HEK293T (cell line): ENCODE data around the gene TUBGCP3.

Source experiments
- CTCF ChIA-PET: fragments of 350-600 bp; formaldehyde crosslinking; extraction: SDS; loops from one replicate; lab custom pipeline; 2021; ENCODE audit warnings: antibody characterized with exemption, inconsistent platforms; lab: Yijun Ruan, JAX
- POLR2A ChIA-PET: fragments of 350-600 bp; formaldehyde crosslinking; extraction: SDS; loops from one replicate; lab custom pipeline; 2020; ENCODE audit warnings: antibody characterized with exemption, inconsistent platforms; lab: Yijun Ruan, JAX
- DNase-seq: peaks from one replicate; pipeline ENCODE4 v3.0.0; 2012; ENCODE audit warnings: mixed read lengths; ENCODE audit errors: extremely low spot score
- ARNT ChIP-seq: fragments of 450-650 bp; IDR thresholded peaks from 2 replicates; pipeline ENCODE4 v1.6.1; 2017; ENCODE audit warnings: mild to moderate bottlenecking
- BHLHE40 ChIP-seq: fragments of 450-650 bp; IDR thresholded peaks from 2 replicates; pipeline ENCODE4 v1.6.1; 2016; ENCODE audit warnings: mild to moderate bottlenecking, moderate library complexity, borderline replicate concordance
- CTBP1 ChIP-seq: fragments of 450-650 bp; IDR thresholded peaks from 2 replicates; pipeline ENCODE4 v1.6.1; 2016; ENCODE audit warnings: borderline replicate concordance
- ELF4 ChIP-seq: fragments of 450-650 bp; IDR thresholded peaks from 2 replicates; pipeline ENCODE4 v1.6.1; 2017; ENCODE audit warnings: antibody characterized with exemption
- FOXA1 ChIP-seq: fragments of 450-650 bp; IDR thresholded peaks from 2 replicates; pipeline ENCODE4 v1.6.1; 2016; ENCODE audit warnings: mild to moderate bottlenecking
- FOXK2 ChIP-seq: fragments of 450-650 bp; IDR thresholded peaks from 2 replicates; pipeline ENCODE4 v1.6.1; 2016; ENCODE audit warnings: mild to moderate bottlenecking
- FOXM1 ChIP-seq: fragments of 450-650 bp; IDR thresholded peaks from 2 replicates; pipeline ENCODE4 v1.6.1; 2017; ENCODE audit warnings: mild to moderate bottlenecking, borderline replicate concordance
- HDGF ChIP-seq: fragments of 450-650 bp; IDR thresholded peaks from 2 replicates; pipeline ENCODE4 v1.6.1; 2017; ENCODE audit warnings: antibody characterized with exemption, borderline replicate concordance
- L3MBTL2 ChIP-seq: fragments of 450-650 bp; conservative IDR thresholded peaks from 2 replicates; pipeline ENCODE4 v1.6.1; 2016; ENCODE audit warnings: mild to moderate bottlenecking
- LEF1 ChIP-seq: fragments of 450-650 bp; IDR thresholded peaks from 2 replicates; pipeline ENCODE4 v1.6.1; 2017; ENCODE audit warnings: mild to moderate bottlenecking, borderline replicate concordance
- NFRKB ChIP-seq: fragments of 450-650 bp; IDR thresholded peaks from 2 replicates; pipeline ENCODE4 v1.6.1; 2016; ENCODE audit warnings: mild to moderate bottlenecking, moderate library complexity
- PKNOX1 ChIP-seq: fragments of 450-650 bp; IDR thresholded peaks from 2 replicates; pipeline ENCODE4 v1.6.1; 2016
- SP1 ChIP-seq: fragments of 450-650 bp; IDR thresholded peaks from 2 replicates; pipeline ENCODE4 v1.6.1; 2017
- SUZ12 ChIP-seq: fragments of 450-650 bp; IDR thresholded peaks from 2 replicates; pipeline ENCODE4 v1.6.1; 2016; ENCODE audit warnings: mild to moderate bottlenecking
- TARDBP ChIP-seq: fragments of 450-650 bp; IDR thresholded peaks from 2 replicates; pipeline ENCODE4 v1.6.1; 2016
- ZNF384 ChIP-seq: fragments of 450-650 bp; IDR thresholded peaks from 2 replicates; pipeline ENCODE4 v1.6.1; 2016

Gene TUBGCP3

DNA sequence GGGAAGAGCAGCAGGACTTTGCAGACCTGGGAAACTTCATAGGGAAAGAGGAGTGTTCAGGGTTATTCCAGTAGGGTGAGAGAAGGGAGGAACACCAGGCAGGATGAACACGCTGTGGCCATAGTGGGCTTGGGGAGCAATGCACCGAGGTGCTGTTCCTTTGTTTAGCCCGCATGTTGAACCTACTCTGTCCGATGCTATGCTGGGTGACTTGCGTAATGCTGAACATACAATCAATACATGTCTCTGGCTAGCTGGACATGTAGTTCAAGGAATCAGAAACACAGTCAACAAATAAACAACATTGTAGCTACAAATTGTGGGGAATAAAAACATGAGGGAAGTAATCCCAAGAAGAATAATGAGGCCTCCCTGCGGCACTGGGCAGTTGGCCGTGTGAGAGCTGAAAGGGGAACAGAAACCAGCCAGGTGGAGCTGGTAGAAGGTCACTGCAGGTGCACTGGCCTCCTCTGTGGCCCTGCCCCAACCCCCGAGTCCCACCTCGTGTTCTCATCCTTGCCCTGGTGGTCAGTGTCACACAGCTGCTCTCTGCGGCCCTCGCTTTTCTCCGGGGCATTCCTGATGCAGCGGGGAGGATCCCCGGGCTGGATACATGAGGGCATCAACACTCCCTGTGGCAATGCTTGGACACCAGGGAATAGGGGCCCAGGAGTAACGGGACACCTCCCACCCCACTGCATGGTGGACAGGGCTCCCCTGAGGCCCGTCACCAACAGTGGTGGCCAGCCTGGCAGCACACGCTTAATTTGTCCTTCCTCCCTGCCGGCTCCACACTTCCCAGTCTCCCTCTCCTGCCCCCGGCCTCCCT lies 36.9 kb upstream of the TUBGCP3 start:
- no peak for DNase-seq
- CTCF ChIA-PET = no interaction called here
- TF ChIP-seq LEF1 (no peak), CTBP1 (no peak), PKNOX1 (no peak), FOXA1 (no peak), BHLHE40 (no peak), L3MBTL2 (no peak), TARDBP (no peak), FOXK2 (no peak), FOXM1 (no peak), SP1 (no peak), SUZ12 (no peak), NFRKB (no peak), ELF4 (no peak), HDGF (no peak), ZNF384 (no peak)
- POLR2A ChIA-PET = no interaction called here

DNA sequence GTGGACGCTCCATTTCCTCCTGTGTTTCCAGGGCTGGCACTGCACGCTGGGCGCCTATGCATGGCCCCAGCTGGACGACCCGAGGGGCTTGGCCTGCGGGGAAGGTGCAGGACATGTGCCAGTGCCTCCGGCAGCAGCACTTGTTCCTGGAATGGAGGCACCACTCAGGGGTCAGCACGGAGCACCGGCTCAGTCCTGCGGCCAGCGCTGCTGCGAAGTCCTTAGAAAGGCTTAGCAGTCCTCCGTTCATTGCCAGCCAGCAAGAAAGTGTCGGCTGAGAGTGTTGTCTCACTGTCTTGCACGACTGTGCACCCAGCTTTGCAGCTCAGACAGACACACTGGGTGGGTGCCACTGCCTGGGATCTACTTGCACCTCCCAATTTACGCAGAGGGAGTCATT lies 36.1 kb upstream of the TUBGCP3 start:
- no peak for DNase-seq
- CTCF ChIA-PET = no interaction called here
- POLR2A ChIA-PET = no interaction called here
- TF ChIP-seq ELF4 = no peak
- no peak for TF ChIP-seq FOXK2
- TF ChIP-seq LEF1 = no peak
- TF ChIP-seq FOXA1 = no peak
- TF ChIP-seq SP1 = no peak
- no peak for TF ChIP-seq NFRKB
- no peak for TF ChIP-seq SUZ12
- no peak for TF ChIP-seq ZNF384

DNA sequence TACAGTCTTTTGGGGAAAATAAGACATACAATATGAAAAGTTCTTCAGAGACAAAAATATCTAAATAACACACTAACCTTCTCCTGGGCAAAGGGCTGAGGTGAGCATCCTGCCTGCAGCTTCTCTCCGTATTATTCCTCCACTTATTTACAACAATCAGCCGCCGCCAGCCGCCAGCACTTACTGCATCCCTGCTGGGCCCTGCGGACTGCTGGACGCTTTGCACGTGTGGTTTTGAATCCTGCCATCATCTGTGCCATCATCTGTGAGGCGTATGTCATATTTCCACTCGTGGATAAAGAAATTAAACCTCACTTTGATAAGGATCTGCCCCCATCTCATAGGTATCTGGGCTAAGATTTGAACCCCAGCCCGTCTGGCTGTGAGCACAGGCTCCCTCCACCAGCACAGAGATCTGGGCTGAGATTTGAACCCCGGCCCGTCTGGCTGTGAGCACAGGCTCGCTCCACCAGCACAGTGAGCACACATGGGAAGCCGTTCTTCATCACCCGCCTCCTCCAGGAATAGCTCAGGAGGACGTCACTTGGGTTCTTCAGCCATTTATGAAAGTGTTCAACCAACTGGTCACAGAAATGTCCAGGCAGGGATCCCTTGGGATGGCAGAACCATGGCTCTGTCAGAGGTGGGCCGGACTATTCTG lies 35.2 kb upstream of the TUBGCP3 start:
- no peak for TF ChIP-seq NFRKB
- TF ChIP-seq TARDBP = no peak
- no peak for TF ChIP-seq ZNF384
- TF ChIP-seq PKNOX1 = no peak
- no peak for TF ChIP-seq BHLHE40
- no peak for DNase-seq
- POLR2A ChIA-PET = no interaction called here
- CTCF ChIA-PET = no interaction called here

GRCh38 chr13:112622375-112622774 lies 34.4 kb upstream of the TUBGCP3 start:
- DNase-seq = no peak
- ChIA-PET POLR2A (no interaction called here), CTCF (no interaction called here)
- no peak for TF ChIP-seq CTBP1
- no peak for TF ChIP-seq TARDBP
- TF ChIP-seq LEF1 = no peak
- no peak for TF ChIP-seq ZNF384
- no peak for TF ChIP-seq BHLHE40

- no peak for DNase-seq
- no peak for TF ChIP-seq SP1
- TF ChIP-seq BHLHE40 = no peak
- TF ChIP-seq FOXM1 = no peak
- TF ChIP-seq PKNOX1 = no peak
- no peak for TF ChIP-seq ELF4
- TF ChIP-seq TARDBP = no peak
- TF ChIP-seq L3MBTL2 = no peak
- TF ChIP-seq NFRKB = no peak
- no peak for TF ChIP-seq HDGF
- no peak for TF ChIP-seq ARNT
- no peak for TF ChIP-seq ZNF384
- TF ChIP-seq SUZ12 = no peak
- no peak for TF ChIP-seq FOXA1
- TF ChIP-seq LEF1 = no peak
- CTCF ChIA-PET = no interaction called here
- POLR2A ChIA-PET = no interaction called here
Observed at GRCh38 chr13:112619730-112620631, 32.0 kb upstream of the TUBGCP3 start.

- CTCF ChIA-PET = no interaction called here
- POLR2A ChIA-PET = no interaction called here
- TF ChIP-seq FOXA1 (no peak), BHLHE40 (no peak), FOXM1 (no peak), CTBP1 (no peak), FOXK2 (no peak), TARDBP (no peak), ARNT (no peak), ELF4 (no peak), L3MBTL2 (no peak), PKNOX1 (no peak), SUZ12 (no peak), HDGF (no peak), ZNF384 (no peak), SP1 (no peak), LEF1 (no peak)
- no peak for DNase-seq
Observed at GRCh38 chr13:112618501-112618900, 30.5 kb upstream of the TUBGCP3 start.
